Thoracic aorta (tissue), 2 donors: ENCODE data around the gene TSPAN17. TPM values are rescaled to one million over a fixed set of nuclear protein-coding genes. Genes with fewer than 3 reads are reported as not detected.

ENCODE experiments used
- ATAC-seq: fragments of 150-250 bp; one replicate; pipeline ENCODE4 v1.8.0; 2017; ENCODE audit warnings: low read depth; ENCODE audit not compliant: insufficient number of reproducible peaks, low FRiP score
- DNase-seq: peaks from one replicate; pipeline ENCODE4 v3.0.0-alpha.2; 2020; ENCODE audit warnings: low spot score
- H3K27ac ChIP-seq, 2 donors: fragments of 200-600 bp; sonication (generic); 1 replicate in 1 of 2; 2 replicates in 1 of 2; pipeline ENCODE4 v1.5.1; 2016; ENCODE audit warnings: mild to moderate bottlenecking in 2 of 2, moderate library complexity in 2 of 2
- H3K27me3 ChIP-seq: fragments of 200-600 bp; sonication (generic); replicated peaks from 2 replicates; pipeline ENCODE4 v1.6.0; 2016; ENCODE audit warnings: mild to moderate bottlenecking; ENCODE audit not compliant: insufficient read depth
- H3K36me3 ChIP-seq: fragments of 200-600 bp; sonication (generic); one replicate; pipeline ENCODE4 v1.5.1; 2016
- H3K4me1 ChIP-seq, 2 donors: fragments of 200-600 bp; sonication (generic); 1 replicate in 1 of 2; 2 replicates in 1 of 2; pipeline versions ENCODE4 v1.5.1 to v1.6.0; 2016; ENCODE audit warnings: low read depth in 2 of 2, mild to moderate bottlenecking in 1 of 2; ENCODE audit not compliant: control insufficient read depth in 1 of 2
- H3K4me3 ChIP-seq: fragments of 200-600 bp; sonication (generic); 2 replicates; pipeline ENCODE4 v1.5.1; 2016; ENCODE audit warnings: mild to moderate bottlenecking
- H3K9me3 ChIP-seq: fragments of 200-600 bp; sonication (generic); 2 replicates; pipeline ENCODE4 v1.5.1; 2016
- CTCF ChIP-seq: fragments of 200-600 bp; sonication (generic); IDR thresholded peaks from one replicate; pipeline ENCODE4 v1.5.1; 2019; ENCODE audit warnings: antibody characterized with exemption
- total RNA-seq, 2 donors: library from RNA; depleted of rRNA; stranded (reverse); fragments of >200 nt; gene quantifications; one replicate each; pipeline versions ENCODE4 v1.1.0 to v1.2.3, GENCODE V29; 2016

The TSPAN17 gene
- total RNA-seq, 2 donors from 2014 or later = 20.6 to 25.0 TPM

GRCh38 chr5:176651472-176651980, 4.2 kb downstream of the TSPAN17 start:
- Histone ChIP-seq H3K4me1 (peaks cover 11 to 19% of the 10 kb centered on the region in 2 donors), H3K27ac (no peak overlapping the region), H3K36me3 (peaks cover 9% of the 10 kb centered on the region), H3K27me3 (no peaks in the 10 kb centered on the region), H3K9me3 (no peaks in the 10 kb centered on the region), H3K4me3 (no peak overlapping the region)
- no peak for ATAC-seq
- DNase-seq = no peak
- TF ChIP-seq CTCF = no peak

GRCh38 chr5:176652136-176652535, 4.9 kb downstream of the TSPAN17 start:
- ATAC-seq = no peak
- H3K4me3 ChIP-seq = no peak overlapping the region
- no peak overlapping the region for H3K27ac ChIP-seq
- peaks cover 15% of the 10 kb centered on the region for H3K36me3 ChIP-seq
- no peaks in the 10 kb centered on the region for H3K9me3 ChIP-seq
- no peak for DNase-seq
- H3K4me1 ChIP-seq = peaks cover 11 to 15% of the 10 kb centered on the region in 2 donors
- TF ChIP-seq CTCF = no peak
- H3K27me3 ChIP-seq = no peaks in the 10 kb centered on the region

GRCh38 chr5:176653401-176654385, 6.4 kb downstream of the TSPAN17 start:
- Histone ChIP-seq H3K4me1 (peaks cover under 1 to 12% of the 10 kb centered on the region in 2 donors), H3K36me3 (peaks cover 16% of the 10 kb centered on the region), H3K9me3 (no peaks in the 10 kb centered on the region), H3K27ac (no peak overlapping the region), H3K27me3 (no peaks in the 10 kb centered on the region), H3K4me3 (no peak overlapping the region)
- no peak for DNase-seq
- ATAC-seq = no peak
- TF ChIP-seq CTCF = no peak

GRCh38 chr5:176654856-176655255, 7.6 kb downstream of the TSPAN17 start:
- H3K4me3 ChIP-seq = no peak overlapping the region
- no peak for TF ChIP-seq CTCF
- no peak overlapping the region for H3K27ac ChIP-seq
- DNase-seq (no peak), ATAC-seq (no peak)
- H3K4me1 ChIP-seq = peaks cover 0 to 9% of the 10 kb centered on the region in 2 donors
- H3K27me3 ChIP-seq = no peaks in the 10 kb centered on the region
- H3K36me3 ChIP-seq = peaks cover 16% of the 10 kb centered on the region
- H3K9me3 ChIP-seq = no peaks in the 10 kb centered on the region

- H3K27ac ChIP-seq = no peak overlapping the region
- ATAC-seq = no peak
- peaks cover 16% of the 10 kb centered on the region for H3K36me3 ChIP-seq
These were observed 9.2 kb downstream of the TSPAN17 start for GRCh38 chr5:176656467-176656990.

More at GRCh38 chr5:176656467-176656990, 9.2 kb downstream of the TSPAN17 start:
- no peak for DNase-seq
- Histone ChIP-seq H3K4me1 (peaks cover 0 to 9% of the 10 kb centered on the region in 2 donors), H3K27me3 (no peaks in the 10 kb centered on the region), H3K4me3 (no peak overlapping the region), H3K9me3 (no peaks in the 10 kb centered on the region)
- TF ChIP-seq CTCF = no peak
